Hematopoietic multipotent progenitor cell (in vitro differentiated cells): Measurements from ENCODE around the gene SLC14A1. TPM values are rescaled to one million over a fixed set of nuclear protein-coding genes. Genes with fewer than 3 reads are reported as not detected.
A peak's percentile ranks its signal among the peaks of the same experiment; 100 is the strongest.
"Not testable (repeated sequence)": the region's sequence is repeated elsewhere in the genome, so short reads cannot be mapped to it uniquely, and the experiment has no call there.

Source experiments
- DNase-seq, 3 donors: peaks; one replicate each; pipeline ENCODE4 v3.0.0-alpha.2; 2011 to 2015; ENCODE audit warnings: low read depth in 2 of 3, low spot score in 2 of 3
- total RNA-seq: library from RNA; depleted of rRNA; stranded (reverse); fragments of >200 nt; gene quantifications from one replicate; pipeline ENCODE4 v1.2.3, GENCODE V29; 2012

SLC14A1 gene
- total RNA-seq, 1 donor: 3.8 TPM

DNA sequence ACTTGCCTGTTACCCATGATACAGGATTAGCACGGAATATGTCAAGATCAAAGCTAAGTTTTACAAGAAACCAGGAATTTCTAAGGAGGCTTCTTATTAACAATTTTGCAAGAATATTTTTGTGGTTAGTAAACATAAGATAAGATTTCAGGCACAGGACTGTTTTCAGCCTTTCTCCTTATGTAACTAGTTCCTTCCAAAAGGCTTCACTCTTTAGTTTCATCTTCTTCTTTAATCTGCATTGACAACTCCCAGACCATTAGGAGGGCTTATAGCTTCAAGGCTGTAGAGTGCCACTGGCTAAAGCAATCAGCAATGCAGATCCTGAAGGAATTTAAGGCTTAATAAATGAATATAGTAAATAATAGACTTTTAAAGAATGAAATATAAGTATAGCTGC, 29.3 kb downstream of the SLC14A1 start:
- DNase-seq: no peak

DNA sequence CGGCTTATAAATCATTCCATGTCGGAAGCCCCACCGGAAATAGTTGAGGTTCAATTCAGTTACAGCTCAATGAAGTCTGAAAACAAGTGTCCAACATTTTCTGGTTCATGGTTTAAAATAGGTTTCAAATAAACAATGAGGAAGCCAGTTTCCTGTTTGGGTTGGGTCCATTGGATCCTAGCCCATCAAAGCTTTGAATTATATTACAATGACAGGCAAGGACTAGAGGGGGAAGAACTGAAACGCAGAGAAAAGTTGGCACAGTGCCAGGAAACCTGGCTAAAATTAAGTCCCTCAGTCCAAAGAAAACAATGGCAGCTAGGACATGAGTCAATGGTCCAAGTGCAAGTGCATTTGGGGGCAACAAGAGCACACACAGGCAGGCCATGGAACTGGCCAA, 32.0 kb downstream of the SLC14A1 start:
- DNase-seq: peak in 2 of 3 donors; percentile 46 to 57

DNA sequence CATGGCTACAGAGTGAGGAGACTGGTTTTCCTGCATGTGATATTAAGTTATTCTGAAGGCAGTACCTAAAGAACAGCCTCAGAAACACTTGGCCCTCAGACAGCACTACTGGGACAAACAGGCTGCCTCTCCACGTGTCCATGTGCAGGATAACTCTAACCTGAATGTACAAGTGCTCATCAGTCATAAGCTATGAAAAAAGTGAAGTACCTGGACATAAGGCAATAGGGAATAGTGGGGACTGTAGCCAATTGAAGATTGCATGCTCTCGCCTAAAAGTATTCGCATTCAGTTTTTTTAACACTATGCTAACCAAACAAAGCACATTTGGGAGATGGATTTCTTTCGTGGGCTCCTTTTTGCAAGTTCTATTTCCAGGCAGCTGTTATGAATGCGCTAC, 33.0 kb downstream of the SLC14A1 start:
- no peak for DNase-seq

DNA sequence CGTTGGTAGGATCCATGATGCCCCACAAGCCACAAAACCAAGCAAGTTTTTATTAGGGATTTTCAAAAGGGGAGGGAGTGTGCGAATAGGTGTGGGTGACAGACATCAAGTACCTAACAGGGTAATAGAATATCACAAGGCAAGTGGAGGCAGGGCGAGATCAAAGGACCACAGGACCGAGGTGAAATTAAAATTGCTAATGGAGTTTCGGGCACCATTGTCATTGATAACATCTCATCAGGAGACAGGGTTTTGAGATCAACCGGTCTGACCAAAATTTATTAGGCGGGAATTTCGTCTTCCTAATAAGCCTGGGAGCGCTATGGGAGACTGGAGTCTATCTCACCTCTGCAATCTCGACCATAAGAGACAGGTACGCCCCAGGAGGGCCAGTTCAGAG, 33.7 kb downstream of the SLC14A1 start:
- DNase-seq: not testable (repeated sequence)

DNA sequence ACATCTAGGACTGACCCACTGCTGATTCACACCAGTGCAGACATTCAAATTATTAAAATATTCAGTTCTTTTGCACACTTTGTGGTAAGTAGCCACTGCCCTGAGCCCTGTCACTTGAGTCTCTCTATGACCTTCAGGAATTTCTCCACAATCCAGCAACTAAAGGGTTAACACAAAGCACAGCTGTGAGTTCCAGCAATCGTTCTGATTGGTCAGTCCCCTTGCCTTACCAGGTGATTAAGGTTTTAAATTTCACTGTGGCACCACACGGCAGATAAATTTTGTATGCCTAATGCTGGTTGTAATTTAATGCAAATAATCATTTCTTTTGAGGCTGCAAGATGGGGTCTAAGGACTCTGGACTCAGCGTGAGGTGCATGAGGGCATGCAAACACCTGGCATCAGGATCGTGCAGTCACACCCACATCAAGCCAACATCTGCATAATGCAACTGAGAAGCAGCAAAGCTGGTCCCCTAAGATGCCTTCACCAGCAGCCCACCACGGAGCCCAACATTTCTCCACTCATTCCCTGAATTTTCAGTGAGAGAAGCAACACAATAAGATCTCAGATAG, 36.6 kb downstream of the SLC14A1 start:
- no peak for DNase-seq

DNA sequence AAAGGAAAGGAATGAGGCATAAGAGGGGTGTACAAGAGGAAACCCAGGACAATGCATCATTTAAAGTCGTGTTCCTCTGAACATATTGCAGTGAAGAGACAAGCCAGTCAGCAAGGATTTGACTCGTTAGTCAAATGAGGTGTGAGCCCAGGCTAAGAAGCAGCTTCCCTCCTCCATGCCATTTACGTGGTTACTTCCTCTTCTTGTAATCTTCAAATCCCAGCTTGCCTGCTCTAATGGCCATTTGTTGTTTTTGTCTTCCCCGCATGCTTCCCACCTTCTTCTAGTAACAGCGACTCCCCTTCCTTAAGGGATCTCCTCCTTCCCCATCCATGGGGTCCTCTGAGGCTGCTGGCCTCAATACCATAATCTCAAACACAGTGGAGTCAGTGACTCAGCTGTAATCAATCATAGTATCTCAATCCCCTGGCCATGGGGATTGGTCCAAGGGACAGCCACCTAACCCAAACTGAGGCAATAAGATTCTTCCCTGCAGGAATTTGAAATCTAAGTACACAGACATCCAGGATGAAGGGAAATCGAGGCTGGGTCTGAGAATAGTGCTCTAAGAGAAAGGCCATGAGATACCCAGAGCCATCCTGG, 37.6 kb downstream of the SLC14A1 start:
- DNase-seq: peak in 2 of 3 donors; percentile 72 to 91

DNA sequence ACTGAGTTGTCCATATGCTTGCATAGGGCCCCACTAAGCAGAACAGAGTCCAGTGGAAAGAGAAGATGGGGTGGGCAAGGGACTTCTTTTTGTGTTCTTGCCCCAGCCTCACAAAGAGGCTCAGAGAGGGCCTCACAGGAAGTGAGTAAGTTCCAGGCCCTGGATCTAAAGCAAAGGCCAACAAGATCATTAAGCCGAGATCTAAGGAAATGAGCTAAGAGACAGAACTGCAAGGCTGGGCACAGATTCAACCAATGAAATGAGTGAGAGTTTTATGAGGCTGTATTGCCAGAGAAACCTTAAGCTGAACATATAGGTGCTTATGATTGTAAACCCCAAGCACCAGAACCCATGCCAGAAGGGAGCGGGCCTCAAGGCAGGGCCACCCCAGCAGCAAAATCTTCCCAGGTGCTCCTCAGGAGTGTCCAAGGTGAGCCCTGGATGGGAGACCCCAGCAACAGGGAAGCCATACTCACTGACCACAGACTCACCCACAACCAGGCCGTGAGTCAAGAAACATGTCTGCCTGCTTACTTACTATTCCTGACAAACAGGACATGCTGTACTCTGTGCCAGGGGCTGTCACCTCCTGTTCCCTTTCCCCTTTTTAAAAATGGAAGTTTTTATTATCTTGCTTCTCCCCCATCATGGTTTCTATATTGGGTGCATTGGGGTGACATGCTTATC, 40.2 kb downstream of the SLC14A1 start:
- DNase-seq: peak in 1 of 3 donors; percentile 16

DNA sequence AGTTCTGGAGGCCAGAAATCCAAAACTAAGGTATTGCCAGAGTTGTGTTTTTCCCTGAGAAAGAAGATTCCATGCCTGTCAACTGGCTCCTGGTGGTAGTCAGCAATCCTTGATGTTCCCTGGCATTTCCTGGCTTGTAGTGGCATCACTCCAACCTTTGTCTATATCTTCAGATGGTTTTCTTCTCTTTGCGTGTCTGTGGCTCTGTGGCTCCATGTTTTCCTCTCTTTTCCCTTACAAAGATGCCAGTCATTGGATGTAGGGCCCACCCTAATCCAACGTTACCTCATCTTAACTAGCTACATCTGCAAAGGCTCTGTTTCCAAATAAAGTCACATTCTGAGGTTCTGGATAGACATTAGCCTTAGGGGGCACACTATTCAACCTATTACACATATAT, 41.8 kb downstream of the SLC14A1 start:
- no peak for DNase-seq

DNA sequence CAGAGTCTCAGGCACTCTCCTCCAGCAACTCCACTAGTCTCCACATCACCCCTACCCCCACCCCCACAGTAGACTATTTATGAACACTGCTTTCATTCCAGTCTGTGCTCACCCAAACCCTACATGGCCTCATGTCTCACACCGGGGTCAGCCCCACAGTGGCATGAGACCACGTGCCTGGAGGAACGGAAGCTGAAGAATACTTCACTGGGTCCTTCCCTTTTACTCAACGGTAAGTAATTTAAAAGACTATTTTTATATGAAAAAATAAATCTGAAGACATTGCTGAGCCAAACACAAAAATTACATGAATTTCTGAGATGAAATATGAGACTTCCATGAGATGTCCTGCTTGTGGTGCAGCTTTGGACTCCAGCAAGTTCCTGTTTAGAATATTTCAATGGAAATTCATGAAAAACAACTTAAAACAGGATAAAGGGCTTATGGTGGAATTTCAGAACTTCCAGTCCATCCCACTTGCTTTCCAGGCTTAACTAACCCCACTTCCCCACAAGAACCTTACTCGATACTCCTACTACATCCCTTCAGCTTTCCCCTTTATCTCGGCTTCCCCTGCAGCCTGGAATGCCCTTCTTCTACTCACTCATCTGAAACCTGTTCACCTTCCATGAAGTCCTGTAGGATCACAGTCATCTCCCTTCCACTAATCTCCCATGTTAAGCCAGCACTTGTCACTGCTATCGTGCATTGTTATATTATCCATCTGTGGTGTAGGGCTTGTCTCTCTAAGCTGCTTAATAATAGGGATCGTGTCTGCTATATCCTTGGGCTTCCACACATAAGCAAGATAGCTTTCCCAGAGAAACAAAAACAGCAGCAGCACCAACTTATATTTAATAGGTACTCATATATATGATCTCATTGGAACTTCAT, 47.9 kb downstream of the SLC14A1 start:
- no peak for DNase-seq

DNA sequence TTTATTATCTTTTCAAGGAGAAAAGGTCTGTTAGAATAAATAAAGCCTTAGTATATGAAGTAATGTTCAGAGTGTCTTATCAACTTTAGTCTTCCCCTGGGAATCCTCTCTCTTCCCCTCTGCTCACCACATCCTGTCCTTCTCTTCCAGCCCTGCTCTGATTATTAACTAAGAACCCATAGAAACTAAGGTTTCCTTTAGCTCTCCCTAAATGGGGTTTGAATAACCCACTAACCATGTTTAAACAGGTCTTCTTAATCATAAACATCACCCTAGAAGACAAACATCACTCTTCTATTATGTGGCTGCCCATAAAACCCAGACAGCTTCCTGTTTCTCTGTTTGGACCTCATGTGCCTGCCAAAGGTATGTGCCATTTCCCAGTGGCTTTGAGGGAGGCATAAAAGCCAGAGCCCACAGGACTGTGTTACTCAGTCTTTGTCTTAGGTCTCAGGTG, 50.1 kb downstream of the SLC14A1 start:
- DNase-seq: peak in 1 of 3 donors; percentile 17

DNA sequence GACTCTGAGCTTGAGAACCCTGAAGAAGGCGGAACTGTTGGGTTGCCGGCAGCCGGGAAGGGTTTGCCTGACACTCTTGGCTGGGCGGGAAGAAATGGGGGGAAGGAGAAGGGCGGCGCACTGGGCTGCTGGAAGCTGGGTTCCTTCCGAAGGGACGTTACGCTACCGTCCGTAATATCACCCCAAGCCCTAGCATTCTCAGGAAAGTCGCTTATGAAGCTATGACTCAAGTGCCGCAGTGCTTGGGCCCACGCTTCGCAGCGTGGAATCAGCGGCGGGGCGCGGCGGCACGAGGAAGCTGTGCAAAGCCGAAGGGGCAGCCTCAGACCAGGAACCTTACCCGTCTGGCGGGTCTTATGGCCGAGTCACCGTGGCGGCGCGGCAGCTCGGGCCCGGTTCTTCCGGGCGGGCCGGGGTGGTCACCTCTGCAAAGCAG, 51.3 kb downstream of the SLC14A1 start:
- DNase-seq: peak; percentile 11 to 83 (median 82)

DNA sequence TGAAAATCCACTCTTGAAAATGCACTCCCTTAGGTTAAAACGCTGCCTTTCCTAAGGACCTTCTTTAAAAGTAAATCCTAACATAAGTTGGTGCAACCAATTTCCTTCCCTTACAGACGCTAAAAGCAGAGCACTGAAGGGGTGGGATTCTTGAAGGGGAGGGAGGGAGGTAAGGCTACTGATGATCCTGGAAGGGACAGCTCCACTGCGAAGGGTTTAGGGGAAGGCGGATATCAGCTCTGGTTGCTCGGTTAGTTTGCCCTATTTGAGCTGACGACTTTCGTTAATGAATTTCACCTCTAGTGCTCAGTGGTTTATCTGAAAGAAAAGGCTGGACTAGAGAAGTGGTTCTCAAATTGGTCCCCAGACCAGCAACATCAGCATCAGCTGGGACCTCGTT, 51.8 kb downstream of the SLC14A1 start:
- no peak for DNase-seq

DNA sequence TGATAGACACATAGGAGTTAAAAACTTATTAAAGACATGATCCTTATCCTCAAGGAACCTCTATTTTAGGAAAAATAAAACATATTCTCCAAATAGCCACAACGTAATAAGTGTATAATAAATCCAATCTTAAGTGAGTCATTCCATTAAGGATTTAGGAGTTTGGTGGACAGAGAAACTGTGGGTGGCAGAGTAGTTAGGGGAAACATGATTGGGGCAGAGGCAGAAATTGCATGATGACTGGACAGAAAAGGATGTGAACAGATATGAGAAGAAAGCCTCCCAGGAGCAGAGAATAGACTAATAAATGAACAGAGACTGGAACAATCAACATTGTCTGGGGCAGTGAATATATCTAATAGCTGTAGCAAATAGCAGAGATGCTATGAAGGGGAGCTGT, 53.4 kb downstream of the SLC14A1 start:
- no peak for DNase-seq

DNA sequence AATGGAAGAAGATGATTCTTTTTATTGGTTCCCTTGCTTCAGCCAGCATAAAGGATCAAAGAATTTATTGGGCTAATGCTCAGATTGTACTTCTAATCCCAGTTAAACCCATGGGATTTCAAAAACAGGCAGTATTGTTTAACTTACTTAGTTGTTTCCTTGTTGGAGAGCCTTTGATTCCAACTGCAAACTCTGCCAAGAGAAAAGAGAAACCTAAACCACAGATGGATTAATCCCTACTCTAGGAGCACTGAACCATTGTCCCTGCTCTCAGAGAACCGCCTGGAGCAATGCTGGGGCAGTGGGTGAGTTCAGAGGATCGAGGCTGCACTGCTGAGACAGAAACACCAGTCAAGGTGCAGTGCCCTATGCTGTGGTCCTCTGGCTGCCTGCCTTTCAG, 56.6 kb downstream of the SLC14A1 start:
- no peak for DNase-seq

DNA sequence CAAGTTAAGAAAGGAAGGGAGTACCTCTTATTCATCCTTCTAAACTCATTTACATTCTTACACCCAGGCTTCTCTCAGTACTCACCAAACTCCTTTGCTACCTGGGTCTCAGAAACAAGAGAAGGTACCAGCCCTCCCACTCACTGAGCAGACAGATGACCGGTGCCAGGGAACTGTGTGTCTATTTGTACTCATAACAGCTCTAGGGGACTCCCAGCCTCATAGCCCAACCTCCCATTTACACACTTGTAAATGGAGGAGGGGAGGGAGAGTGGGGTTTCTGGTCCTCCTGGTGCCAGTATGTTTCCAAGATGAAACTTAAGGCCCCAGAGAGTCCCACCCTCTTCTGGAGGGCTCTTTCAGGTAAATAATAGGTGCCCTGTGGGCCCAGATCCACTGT, 58.7 kb downstream of the SLC14A1 start:
- no peak for DNase-seq

DNA sequence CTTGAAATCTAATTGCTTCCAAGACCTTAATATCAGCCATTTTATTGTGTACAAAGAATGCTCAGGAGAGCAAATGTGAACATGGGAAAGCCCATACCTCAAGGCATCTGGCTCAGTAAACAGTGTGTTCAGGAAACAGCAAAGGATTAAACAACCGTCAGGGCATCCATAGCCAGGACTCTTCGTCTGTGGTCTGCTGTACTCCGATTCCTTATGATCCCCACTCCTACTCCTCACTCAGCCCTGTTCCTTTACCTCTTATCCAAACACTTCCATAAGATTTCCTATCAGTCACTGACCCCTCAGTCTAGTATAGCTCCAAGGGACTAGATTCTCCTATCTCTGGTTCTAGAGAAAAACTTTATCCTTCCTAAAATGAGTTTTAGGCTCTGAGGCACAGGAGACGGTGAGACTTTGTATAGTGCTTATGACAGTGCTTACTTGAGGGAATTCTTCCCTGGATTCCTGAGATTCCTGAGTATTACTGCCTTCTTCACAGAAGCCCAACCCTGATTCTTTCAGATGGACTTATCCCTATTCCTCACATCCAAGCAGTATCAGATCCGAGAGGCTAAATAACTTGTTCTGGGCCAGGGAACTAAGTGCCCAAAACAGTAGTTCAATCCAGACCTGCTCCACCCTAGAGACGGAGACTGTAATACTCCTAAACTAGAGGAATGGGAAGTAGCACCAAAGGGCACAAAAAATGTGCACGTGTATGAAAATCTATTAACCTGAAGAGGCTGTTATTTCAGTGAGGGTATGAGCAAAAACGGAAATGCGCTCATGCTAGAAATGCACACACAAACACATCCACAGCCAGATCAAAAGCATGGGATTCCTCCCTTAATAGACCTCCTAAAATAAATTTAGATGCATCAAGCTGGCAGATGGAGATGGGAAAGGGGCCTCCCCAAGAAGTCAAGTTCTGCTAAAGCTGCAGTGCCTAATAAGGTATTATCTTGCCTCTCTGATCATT, 59.4 kb downstream of the SLC14A1 start:
- no peak for DNase-seq

DNA sequence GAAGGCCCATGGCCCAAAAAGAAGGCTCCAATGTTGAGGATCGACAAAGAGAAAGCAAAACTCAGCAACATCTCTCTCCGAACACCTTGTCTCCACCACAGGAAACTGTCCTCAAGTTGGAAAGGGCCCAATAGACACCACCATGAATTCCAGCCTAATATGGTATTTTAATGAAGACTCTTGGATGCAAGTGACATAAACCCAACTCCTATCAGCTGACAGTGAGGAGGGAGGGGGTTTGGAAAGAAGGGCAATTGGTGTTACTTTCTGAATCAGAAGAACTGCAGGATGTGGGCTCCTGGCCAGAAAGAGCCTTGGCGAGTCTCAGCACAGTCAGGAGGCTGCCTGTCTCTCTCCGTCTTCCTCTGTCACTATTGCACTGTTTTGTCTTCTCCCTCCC, 61.2 kb downstream of the SLC14A1 start:
- DNase-seq: peak in 1 of 3 donors; percentile 61

DNA sequence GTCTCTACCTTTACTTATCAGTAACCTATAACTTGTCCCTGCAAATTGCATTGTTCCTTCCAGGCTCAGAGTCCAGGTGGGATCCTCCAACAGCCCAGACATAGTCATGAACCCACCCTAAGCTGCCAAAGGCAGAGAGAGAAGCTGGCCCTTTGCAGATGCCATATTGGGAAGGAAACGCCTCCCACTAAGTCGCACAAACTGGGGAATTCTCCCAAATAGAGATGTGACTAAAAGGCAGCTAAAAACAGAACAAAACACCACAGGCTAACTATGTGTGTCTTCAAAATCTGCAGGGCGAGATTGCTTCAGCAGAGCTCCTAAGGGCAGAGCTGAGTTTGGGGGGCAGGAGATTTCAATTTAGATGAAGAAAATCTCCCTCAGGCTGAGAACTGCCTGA, 63.0 kb downstream of the SLC14A1 start:
- DNase-seq: no peak

DNA sequence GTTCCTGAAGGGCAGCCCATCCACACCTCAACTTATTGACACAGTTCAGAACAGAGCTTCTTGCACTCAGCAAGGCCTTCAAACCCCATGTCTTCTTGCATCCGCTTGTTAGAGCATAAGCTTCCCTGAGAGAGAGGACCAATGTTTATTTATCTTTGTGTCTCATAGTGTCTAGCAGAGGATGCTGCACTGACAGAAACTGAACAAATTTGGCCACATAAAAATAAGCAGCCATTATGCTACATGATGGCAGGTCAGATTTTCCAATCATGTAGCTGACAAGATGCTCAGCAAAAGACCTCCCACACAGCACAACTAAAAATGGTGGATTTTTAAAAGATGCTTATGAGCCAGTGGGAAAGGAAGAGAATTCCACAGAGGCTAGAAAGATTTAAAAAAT, 63.4 kb downstream of the SLC14A1 start:
- DNase-seq: no peak

DNA sequence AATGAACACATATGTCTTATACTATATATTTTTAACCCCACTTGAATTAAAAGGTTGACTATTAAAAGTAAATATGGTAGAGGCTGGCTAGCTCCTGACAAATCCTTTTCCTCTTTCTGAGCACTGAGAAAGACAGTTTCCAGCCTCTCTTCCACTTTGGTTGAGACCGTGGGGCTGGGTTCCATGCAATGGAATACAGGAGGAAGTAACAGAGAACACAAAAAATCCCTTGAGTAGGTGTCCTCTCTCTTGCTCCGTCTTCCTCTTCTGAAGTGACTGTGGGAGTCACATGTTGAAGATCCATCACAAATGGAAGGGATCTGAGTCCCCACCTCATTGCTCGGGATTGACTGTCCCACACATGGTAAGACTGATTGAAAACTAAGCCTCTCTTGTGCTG, 64.9 kb downstream of the SLC14A1 start:
- DNase-seq: no peak
